ENCODE data around the gene FBXL2.

The FBXL2 gene, protein sequence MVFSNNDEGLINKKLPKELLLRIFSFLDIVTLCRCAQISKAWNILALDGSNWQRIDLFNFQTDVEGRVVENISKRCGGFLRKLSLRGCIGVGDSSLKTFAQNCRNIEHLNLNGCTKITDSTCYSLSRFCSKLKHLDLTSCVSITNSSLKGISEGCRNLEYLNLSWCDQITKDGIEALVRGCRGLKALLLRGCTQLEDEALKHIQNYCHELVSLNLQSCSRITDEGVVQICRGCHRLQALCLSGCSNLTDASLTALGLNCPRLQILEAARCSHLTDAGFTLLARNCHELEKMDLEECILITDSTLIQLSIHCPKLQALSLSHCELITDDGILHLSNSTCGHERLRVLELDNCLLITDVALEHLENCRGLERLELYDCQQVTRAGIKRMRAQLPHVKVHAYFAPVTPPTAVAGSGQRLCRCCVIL

GRCh38 chr3:33277193-33277882 lies at the start of gene FBXL2:
Gene FBXL2, plus strand, starts transcription at chr3:33277442. Its CDS starts 71 bp downstream, at chr3:33277513.
- no peak for DNase-seq

DNA sequence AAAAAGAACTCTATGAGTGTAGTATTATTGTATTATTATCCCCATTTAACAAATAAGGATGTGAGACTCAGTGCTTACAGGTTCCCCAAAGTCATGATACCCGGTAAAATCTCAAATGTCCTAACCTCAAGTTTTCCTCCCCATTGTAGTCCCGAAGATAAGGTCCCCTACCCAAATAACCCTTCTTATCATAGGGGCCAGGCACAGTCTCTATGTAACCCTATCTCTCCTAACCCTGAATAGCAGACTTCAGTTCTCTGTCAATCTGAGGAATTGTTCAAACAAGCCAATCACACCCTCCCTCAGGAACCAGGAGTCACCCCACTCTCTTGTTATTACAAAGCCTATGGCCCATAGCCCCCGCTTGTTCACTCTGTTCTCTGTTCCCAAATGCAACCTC lies 48.2 kb upstream of the FBXL2 start:
- DNase-seq, result no peak

DNA sequence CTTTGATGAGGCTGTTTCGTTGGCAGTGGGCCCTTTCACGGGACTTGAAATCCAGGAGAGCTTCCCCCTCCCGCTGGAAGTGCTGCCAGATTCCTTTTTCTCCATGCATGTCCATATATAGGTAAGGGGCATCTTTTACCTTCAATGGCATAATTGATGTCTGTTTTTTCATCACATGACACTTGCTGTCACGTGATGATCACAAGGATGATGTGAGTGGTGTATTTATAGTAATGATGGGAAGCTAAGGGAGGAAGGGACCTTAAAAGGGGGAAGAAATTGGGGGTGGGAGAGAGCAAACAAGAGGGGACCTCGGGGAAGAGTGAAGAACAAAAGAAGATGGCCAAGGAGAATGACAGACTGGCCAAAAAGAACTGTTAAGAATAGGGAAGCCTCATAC lies 47.3 kb upstream of the FBXL2 start:
- no peak for DNase-seq

DNA sequence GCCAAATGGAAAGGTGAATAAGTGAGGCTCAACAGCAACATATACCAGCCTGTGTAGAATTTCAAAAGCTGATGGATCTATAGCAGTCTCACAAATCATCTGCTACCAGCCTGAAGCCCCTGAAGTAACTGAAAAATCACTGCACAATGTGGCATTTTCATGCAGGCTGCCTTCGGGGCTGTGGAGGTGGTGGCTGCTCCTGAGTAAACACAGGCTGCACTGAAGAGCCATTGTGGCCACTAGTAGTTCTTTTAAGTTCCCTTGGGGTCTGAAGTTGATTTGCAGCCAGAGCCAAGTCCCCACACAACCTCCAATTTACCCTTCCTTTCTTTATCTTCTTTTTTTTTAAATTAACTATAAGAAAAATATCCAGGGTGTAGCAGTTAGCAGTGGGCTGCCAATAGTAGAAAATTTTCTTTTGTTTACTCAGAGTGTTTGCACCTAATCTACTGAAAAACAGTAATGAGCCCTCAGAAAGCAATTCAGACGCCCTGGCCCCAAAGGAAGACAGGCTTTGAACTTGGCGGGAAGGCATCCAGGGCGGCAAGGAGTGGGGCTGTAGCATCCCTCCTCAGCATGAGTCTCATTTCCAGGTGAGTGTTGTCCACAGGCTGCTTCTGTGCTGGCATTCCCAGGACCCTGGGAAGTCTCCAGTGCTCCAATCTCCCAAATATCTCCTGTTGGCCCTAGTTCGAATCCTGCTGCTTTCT lies 45.3 kb upstream of the FBXL2 start:
- DNase-seq, result no peak

DNA sequence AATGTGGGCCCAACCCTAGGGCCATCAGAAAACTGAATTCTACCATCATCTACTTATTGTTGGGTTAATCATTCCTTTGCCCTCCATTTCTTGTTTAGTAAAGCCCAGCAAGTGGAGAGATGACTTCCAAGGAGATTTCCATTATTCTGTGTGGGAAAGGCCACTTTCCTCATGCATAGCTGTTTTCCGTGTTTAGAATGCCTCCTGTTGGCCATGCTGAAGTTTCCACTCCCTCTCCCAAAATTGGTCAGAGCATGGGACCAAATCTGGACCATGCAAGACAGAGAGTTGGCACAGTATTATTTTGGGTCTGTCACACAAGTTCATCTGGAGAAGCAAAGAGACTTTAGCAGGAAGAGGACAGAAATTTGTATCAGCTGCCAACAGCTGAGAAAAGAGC lies 43.4 kb upstream of the FBXL2 start:
- no peak for DNase-seq

- no peak for DNase-seq
Observed at GRCh38 chr3:33236005-33236404, 41.2 kb upstream of the FBXL2 start.

- DNase-seq, result no peak
Observed at GRCh38 chr3:33237439-33237838, 39.8 kb upstream of the FBXL2 start.

DNA sequence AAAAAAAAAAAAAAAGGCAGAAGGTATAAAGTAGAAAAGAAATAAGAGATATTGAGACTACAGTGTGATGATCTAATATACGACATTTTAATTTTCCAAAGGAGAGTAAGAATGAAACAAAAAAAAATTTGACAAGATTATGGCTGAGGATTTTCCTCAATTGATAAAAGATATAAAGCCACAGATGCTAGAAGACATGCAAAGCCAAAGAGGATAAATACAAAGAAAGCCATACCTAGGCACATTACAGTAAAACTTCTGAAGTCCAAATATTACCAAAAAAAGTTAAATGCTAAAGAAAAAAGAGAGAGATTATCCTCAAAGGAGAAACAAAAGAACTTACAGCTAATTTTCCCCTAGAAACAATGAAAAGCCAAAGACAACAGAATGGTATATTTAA lies 38.3 kb upstream of the FBXL2 start:
- no peak for DNase-seq

GRCh38 chr3:33240261-33240660 lies 37.0 kb upstream of the FBXL2 start:
- DNase-seq, result no peak

DNA sequence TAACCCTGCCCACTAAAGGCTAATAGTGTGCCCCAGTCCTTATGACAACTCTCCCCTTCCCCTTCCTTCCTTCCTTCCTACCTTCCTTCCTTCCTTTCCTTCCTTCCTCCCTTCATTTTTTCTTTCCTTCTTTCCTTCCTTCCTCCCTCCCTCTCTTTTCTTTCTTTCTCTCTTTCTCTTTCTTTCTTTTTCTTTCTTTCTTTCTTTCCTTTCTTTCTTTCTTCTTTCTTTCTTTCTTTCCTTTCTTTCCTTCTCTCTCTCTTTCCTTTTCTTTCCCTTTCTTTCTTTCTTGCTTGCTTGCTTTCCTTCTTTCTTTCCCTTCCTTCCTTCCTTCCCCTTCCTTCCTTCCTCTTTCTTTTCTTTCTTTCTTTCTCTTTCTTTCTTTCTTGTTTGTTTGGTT lies 30.5 kb upstream of the FBXL2 start:
- DNase-seq, result no peak

- DNase-seq, result no peak
Observed at GRCh38 chr3:33250712-33251111, 26.5 kb upstream of the FBXL2 start.

GRCh38 chr3:33256249-33256648 lies 21.0 kb upstream of the FBXL2 start:
- DNase-seq, result no peak

- no peak for DNase-seq
Observed at GRCh38 chr3:33260104-33260503, 17.1 kb upstream of the FBXL2 start.

- no peak for DNase-seq
Observed at GRCh38 chr3:33269385-33269784, 7.9 kb upstream of the FBXL2 start.

DNA sequence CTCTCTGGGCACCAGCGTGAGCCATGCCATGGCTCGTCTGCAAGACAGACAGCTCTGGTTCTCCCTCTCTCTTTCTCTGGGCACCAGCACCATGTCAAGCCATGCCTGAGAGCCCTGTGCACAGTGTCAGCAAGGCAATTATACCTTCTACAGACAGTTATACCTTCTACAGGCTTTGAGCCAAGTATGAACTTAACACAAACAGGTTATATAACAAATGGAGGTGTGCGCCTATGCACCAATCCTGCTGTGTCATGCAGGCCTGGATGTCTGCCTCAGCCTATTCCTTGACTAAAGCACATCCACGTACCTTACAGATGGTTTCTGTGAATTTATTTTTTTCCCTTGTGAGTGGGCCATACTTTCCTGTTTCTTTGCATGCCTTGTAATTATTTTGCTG lies 5.9 kb upstream of the FBXL2 start:
- DNase-seq, result no peak

- no peak for DNase-seq
Observed at GRCh38 chr3:33273628-33274027, 3.6 kb upstream of the FBXL2 start.

DNA sequence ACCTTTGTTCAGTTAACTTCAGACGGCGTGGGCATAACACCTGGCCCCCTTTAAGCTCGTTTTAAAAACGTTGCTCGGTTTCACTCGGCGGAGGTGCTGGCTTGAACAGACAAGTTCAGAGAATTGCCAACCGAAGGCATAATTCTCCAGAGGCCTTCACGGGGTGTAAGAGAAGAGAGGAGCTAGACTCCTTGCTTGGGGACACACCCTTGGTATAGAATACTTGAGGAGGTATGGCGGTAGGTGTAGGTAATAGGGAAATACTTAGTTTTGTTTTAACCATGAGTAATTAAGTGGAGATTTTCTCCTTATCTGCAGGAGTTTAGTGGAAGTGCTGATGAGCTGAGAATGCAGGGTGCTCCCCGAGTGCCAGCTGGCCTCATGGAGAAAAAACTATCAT lies 921 bp downstream of the FBXL2 start:
- no peak for DNase-seq

GRCh38 chr3:33287672-33288282 lies 10.5 kb downstream of the FBXL2 start:
- no peak for DNase-seq

DNA sequence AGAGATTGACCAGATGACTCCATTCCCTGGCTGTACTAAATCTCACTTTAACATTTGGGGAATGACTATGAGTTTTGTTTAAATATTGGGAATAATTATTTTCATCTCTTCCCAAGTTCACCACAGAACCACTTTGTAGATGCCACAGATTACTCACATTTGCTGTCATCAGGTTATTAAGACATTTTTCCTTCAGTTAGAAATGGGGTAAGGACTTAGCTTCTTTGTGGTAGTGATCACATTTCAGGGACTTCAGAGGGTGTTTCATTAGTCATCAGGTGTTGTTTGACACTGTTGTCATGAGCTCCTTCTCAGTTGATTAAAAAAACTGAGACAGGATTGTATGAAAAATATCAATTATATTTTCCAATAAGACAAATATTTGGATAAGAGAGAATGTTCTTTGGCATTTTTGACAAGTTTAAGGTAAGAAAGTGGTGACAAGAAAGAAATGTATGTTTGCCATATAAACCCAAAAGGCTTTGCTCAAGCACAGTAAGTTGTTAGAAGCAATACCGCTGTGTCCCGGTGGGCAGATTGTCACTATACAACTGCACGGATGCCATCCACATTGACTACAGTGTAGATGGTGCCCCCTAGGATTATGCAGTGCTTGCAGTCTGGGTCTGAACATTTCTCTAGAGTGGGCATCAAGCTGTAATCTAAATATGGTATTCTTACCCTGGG lies 22.3 kb downstream of the FBXL2 start:
- no peak for DNase-seq

- DNase-seq, result no peak
Observed at GRCh38 chr3:33312361-33312760, 35.1 kb downstream of the FBXL2 start.

GRCh38 chr3:33313331-33313730 lies 36.1 kb downstream of the FBXL2 start:
- no peak for DNase-seq

DNA sequence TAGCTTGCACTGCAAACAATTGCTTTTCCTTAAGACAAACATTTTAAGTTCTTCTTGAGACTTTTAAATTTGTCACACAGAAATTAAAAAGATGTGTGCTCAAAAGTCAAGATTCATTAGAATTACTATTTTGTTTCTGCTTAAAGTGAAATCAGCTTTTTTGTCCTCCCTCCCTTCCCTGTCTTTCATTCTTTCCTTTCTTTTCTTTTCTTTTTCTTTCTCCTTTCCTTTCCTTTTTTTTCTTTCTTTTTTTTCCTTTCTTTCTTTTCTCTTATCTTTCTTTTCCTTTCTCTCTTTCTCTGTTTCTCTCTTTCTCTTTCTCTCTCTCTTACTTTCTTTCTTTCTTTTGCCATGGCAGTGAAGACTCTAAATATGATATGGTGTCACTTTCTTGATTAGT lies 37.8 kb downstream of the FBXL2 start:
- DNase-seq, result no peak

- no peak for DNase-seq
Observed at GRCh38 chr3:33315826-33316225, 38.6 kb downstream of the FBXL2 start.
